Small intestine (tissue), 7 donors: Measurements from ENCODE around the gene PFKP. TPM values are rescaled to one million over a fixed set of nuclear protein-coding genes. Genes with fewer than 3 reads are reported as not detected.

Source experiments
- DNase-seq, 2 donors: peaks; one replicate each; pipeline versions ENCODE4 v3.0.0 to v3.0.0-alpha.2; 2013
- FAIRE-seq: peaks from 2 replicates; lab custom pipeline; 2012; peaks lifted over from hg19 to GRCh38; lab: Jason Lieb, UNC
- H3K27ac ChIP-seq, 3 donors: one replicate each; pipeline ENCODE4 v1.5.1; 2013; ENCODE audit warnings: low read length in 2 of 3, mild to moderate bottlenecking in 2 of 3, control low read depth in 1 of 3, inconsistent platforms in 1 of 3, low read depth in 1 of 3, moderate library complexity in 1 of 3
- H3K27me3 ChIP-seq, 3 donors: one replicate each; pipeline ENCODE4 v1.6.1; 2013; ENCODE audit warnings: low read length in 3 of 3, inconsistent platforms in 1 of 3; ENCODE audit not compliant: control insufficient read depth in 3 of 3, insufficient read depth in 3 of 3
- H3K36me3 ChIP-seq, 3 donors: one replicate each; pipeline ENCODE4 v1.6.1; 2013; ENCODE audit warnings: low read length in 3 of 3, inconsistent platforms in 1 of 3, low read depth in 1 of 3, mild to moderate bottlenecking in 1 of 3, moderate library complexity in 1 of 3; ENCODE audit not compliant: control insufficient read depth in 3 of 3, insufficient read depth in 2 of 3
- H3K4me1 ChIP-seq, 3 donors: one replicate each; pipeline ENCODE4 v1.6.1; 2013; ENCODE audit warnings: low read length in 2 of 3, inconsistent platforms in 1 of 3, low read depth in 1 of 3, mild to moderate bottlenecking in 1 of 3, moderate library complexity in 1 of 3; ENCODE audit not compliant: control insufficient read depth in 3 of 3, insufficient read depth in 2 of 3
- H3K4me3 ChIP-seq, 3 donors: one replicate each; pipeline ENCODE4 v1.5.1; 2013; ENCODE audit warnings: low read length in 3 of 3, control low read depth in 1 of 3, inconsistent platforms in 1 of 3, low read depth in 1 of 3, mild to moderate bottlenecking in 1 of 3, moderate library complexity in 1 of 3
- H3K9me3 ChIP-seq, 2 donors: one replicate each; pipeline ENCODE4 v1.6.1; 2013; ENCODE audit warnings: low read depth in 1 of 2, low read length in 1 of 2; ENCODE audit not compliant: control insufficient read depth in 2 of 2, insufficient read depth in 1 of 2
- WGBS, 3 donors: extraction: QIAGEN DNeasy Blood & Tissue Kit; methylation state at CpG; one replicate each; pipeline ENCODE4 v1.1.7; 2013; 5-methylcytosine and 5-hydroxymethylcytosine counted together
- polyA plus RNA-seq, 4 donors: library from polyadenylated mRNA; stranded (reverse) in 3 of 4; unstranded in 1 of 4; fragments of 200-250 nt in 3 of 4; fragments of 120-200 nt in 1 of 4; gene quantifications; one replicate each; pipeline versions ENCODE4 v1.2.1 to v1.2.3, GENCODE V29; 2013
- donor health status: healthy with polysubstance abuse.
- donor health status: control.
- donor health status: control.
- donor health status: Bipolar disorder and iron deficiency.
- donor health status: healthy.

Gene PFKP
- polyA plus RNA-seq, 4 donors: 10.7 to 154 (median 73.9) TPM

GRCh38 chr10:3143791-3144434, 76.6 kb downstream of the PFKP start:
- no peaks in the 10 kb centered on the region for H3K27me3 ChIP-seq
- no peak for DNase-seq
- H3K9me3 ChIP-seq: no peaks in the 10 kb centered on the region
- 95 to 97% (median 96%) methylated on average over 18 to 19 of the region's 19 CpGs for WGBS, 3 donors
- H3K27ac ChIP-seq: no peak overlapping the region
- H3K4me3 ChIP-seq: no peak overlapping the region
- no peaks in the 10 kb centered on the region for H3K4me1 ChIP-seq
- H3K36me3 ChIP-seq: peaks cover 18 to 81% (median 31%) of the 10 kb centered on the region in 3 donors
- FAIRE-seq: no peak

GRCh38 chr10:3145366-3145765, 78.0 kb downstream of the PFKP start:
- FAIRE-seq: no peak
- Histone ChIP-seq H3K36me3 (peaks cover 13 to 82% (median 33%) of the 10 kb centered on the region in 3 donors), H3K9me3 (no peaks in the 10 kb centered on the region), H3K4me1 (no peaks in the 10 kb centered on the region), H3K27me3 (no peaks in the 10 kb centered on the region), H3K4me3 (no peak overlapping the region), H3K27ac (no peak overlapping the region)
- 96 to 99% (median 98%) methylated on average over 18 of the region's 18 CpGs for WGBS, 3 donors
- no peak for DNase-seq

- Histone ChIP-seq H3K27ac (no peak overlapping the region), H3K4me3 (no peak overlapping the region), H3K36me3 (peaks cover 16 to 84% (median 40%) of the 10 kb centered on the region in 3 donors), H3K9me3 (no peaks in the 10 kb centered on the region), H3K4me1 (no peaks in the 10 kb centered on the region), H3K27me3 (no peaks in the 10 kb centered on the region)
- 95 to 99% (median 98%) methylated on average over 8 of the region's 8 CpGs for WGBS, 3 donors
- no peak for DNase-seq
- FAIRE-seq: no peak
Measured at GRCh38 chr10:3146289-3146688, 78.9 kb downstream of the PFKP start.

GRCh38 chr10:3147117-3147820, 79.9 kb downstream of the PFKP start:
- Histone ChIP-seq H3K27me3 (no peaks in the 10 kb centered on the region), H3K4me3 (no peak overlapping the region), H3K4me1 (no peaks in the 10 kb centered on the region), H3K36me3 (peaks cover 16 to 85% (median 33%) of the 10 kb centered on the region in 3 donors), H3K27ac (no peak overlapping the region), H3K9me3 (no peaks in the 10 kb centered on the region)
- no peak for FAIRE-seq
- DNase-seq: no peak
- WGBS, 3 donors: 92 to 97% (median 93%) methylated on average over 17 of the region's 17 CpGs

- no peaks in the 10 kb centered on the region for H3K4me1 ChIP-seq
- DNase-seq (no peak), FAIRE-seq (no peak)
- H3K4me3 ChIP-seq: no peak overlapping the region
- 89 to 93% (median 92%) methylated on average over 17 of the region's 17 CpGs for WGBS, 3 donors
- H3K27ac ChIP-seq: no peak overlapping the region
- no peaks in the 10 kb centered on the region for H3K9me3 ChIP-seq
- peaks cover 11 to 83% (median 39%) of the 10 kb centered on the region in 3 donors for H3K36me3 ChIP-seq
- H3K27me3 ChIP-seq: no peaks in the 10 kb centered on the region
Measured at GRCh38 chr10:3148041-3148440, 80.7 kb downstream of the PFKP start.

- no peaks in the 10 kb centered on the region for H3K9me3 ChIP-seq
- 86% methylated on average over 9 of the region's 9 CpGs for WGBS, 3 donors
- H3K27ac ChIP-seq: no peak overlapping the region
- no peaks in the 10 kb centered on the region for H3K27me3 ChIP-seq
- no peak for DNase-seq
- H3K4me1 ChIP-seq: no peaks in the 10 kb centered on the region
- H3K4me3 ChIP-seq: no peak overlapping the region
- no peak for FAIRE-seq
- peaks cover 12 to 76% (median 35%) of the 10 kb centered on the region in 3 donors for H3K36me3 ChIP-seq
Measured at GRCh38 chr10:3148994-3149393, 81.6 kb downstream of the PFKP start.

GRCh38 chr10:3149918-3150317, 82.6 kb downstream of the PFKP start:
- Histone ChIP-seq H3K9me3 (no peaks in the 10 kb centered on the region), H3K4me3 (no peak overlapping the region), H3K36me3 (peaks cover 19 to 74% (median 34%) of the 10 kb centered on the region in 3 donors), H3K27me3 (no peaks in the 10 kb centered on the region), H3K27ac (no peak overlapping the region), H3K4me1 (no peaks in the 10 kb centered on the region)
- DNase-seq (no peak), FAIRE-seq (no peak)
- 88 to 95% (median 89%) methylated on average over 11 of the region's 11 CpGs for WGBS, 3 donors

- Histone ChIP-seq H3K36me3 (peaks cover 20 to 74% (median 31%) of the 10 kb centered on the region in 3 donors), H3K4me3 (no peak overlapping the region), H3K4me1 (no peaks in the 10 kb centered on the region), H3K27ac (no peak overlapping the region), H3K27me3 (no peaks in the 10 kb centered on the region), H3K9me3 (no peaks in the 10 kb centered on the region)
- 88 to 92% (median 92%) methylated on average over 13 of the region's 13 CpGs for WGBS, 3 donors
- FAIRE-seq (no peak), DNase-seq (no peak)
Measured at GRCh38 chr10:3150366-3150765, 83.0 kb downstream of the PFKP start.
